ENCODE measurements around the gene CDHR3. TPM values are rescaled to one million over a fixed set of nuclear protein-coding genes. Genes with fewer than 3 reads are reported as not detected.

The CDHR3 gene
- total RNA-seq, 1 donor from 2014 or later = 1.4 TPM

- Histone ChIP-seq H3K27ac (no peak overlapping the region), H3K36me3 (no peaks in the 10 kb centered on the region), H3K27me3 (no peaks in the 10 kb centered on the region), H3K4me1 (no peaks in the 10 kb centered on the region), H3K9me3 (peaks cover 8% of the 10 kb centered on the region), H3K4me3 (no peak overlapping the region)
- no peak for TF ChIP-seq CTCF (IDR thresholded peaks at IDR 0.05)
- DNase-seq (no peak), ATAC-seq (no peak)
- intact Hi-C loops (cut with DNase I) = no loop called here
Measured at GRCh38 chr7:105926131-105926530, 36.9 kb upstream of the CDHR3 start.

GRCh38 chr7:105931179-105931578 lies 31.9 kb upstream of the CDHR3 start:
- H3K27ac ChIP-seq = no peak overlapping the region
- no peaks in the 10 kb centered on the region for H3K36me3 ChIP-seq
- H3K4me1 ChIP-seq = peaks cover 10% of the 10 kb centered on the region
- intact Hi-C loops (cut with DNase I) = no loop called here
- H3K4me3 ChIP-seq = no peak overlapping the region
- no peaks in the 10 kb centered on the region for H3K27me3 ChIP-seq
- DNase-seq (no peak), ATAC-seq (no peak)
- TF ChIP-seq CTCF (IDR thresholded peaks at IDR 0.05) = no peak
- H3K9me3 ChIP-seq = no peaks in the 10 kb centered on the region

GRCh38 chr7:105932835-105933477 lies 30.1 kb upstream of the CDHR3 start:
- intact Hi-C loops (cut with DNase I) = no loop called here
- Histone ChIP-seq H3K27ac (no peak overlapping the region), H3K4me3 (no peak overlapping the region), H3K36me3 (no peaks in the 10 kb centered on the region), H3K4me1 (peaks cover 10% of the 10 kb centered on the region), H3K27me3 (no peaks in the 10 kb centered on the region), H3K9me3 (no peaks in the 10 kb centered on the region)
- no peak for TF ChIP-seq CTCF (IDR thresholded peaks at IDR 0.05)
- DNase-seq (no peak), ATAC-seq (no peak)

- H3K27ac ChIP-seq = peak overlapping the region; percentile 56
- TF ChIP-seq CTCF (IDR thresholded peaks at IDR 0.05) = peak; percentile 46
- no peaks in the 10 kb centered on the region for H3K27me3 ChIP-seq
- ATAC-seq = peak; percentile 93
- no peak for DNase-seq
- peaks cover 10% of the 10 kb centered on the region for H3K4me1 ChIP-seq
- no peaks in the 10 kb centered on the region for H3K36me3 ChIP-seq
- intact Hi-C loops (cut with DNase I) = no loop called here
- no peak overlapping the region for H3K4me3 ChIP-seq
- no peaks in the 10 kb centered on the region for H3K9me3 ChIP-seq
Measured at GRCh38 chr7:105934572-105935185, 28.4 kb upstream of the CDHR3 start.

GRCh38 chr7:105935250-105935649 lies 27.8 kb upstream of the CDHR3 start:
- Histone ChIP-seq H3K36me3 (no peaks in the 10 kb centered on the region), H3K9me3 (no peaks in the 10 kb centered on the region), H3K27ac (peak overlapping the region; percentile 56), H3K4me3 (no peak overlapping the region), H3K27me3 (no peaks in the 10 kb centered on the region), H3K4me1 (peaks cover 10% of the 10 kb centered on the region)
- ATAC-seq (peak; percentile 81), DNase-seq (no peak)
- intact Hi-C loops (cut with DNase I) = no loop called here
- TF ChIP-seq CTCF (IDR thresholded peaks at IDR 0.05) = no peak
